Measurements from ENCODE around the gene PRM2.

DNA sequence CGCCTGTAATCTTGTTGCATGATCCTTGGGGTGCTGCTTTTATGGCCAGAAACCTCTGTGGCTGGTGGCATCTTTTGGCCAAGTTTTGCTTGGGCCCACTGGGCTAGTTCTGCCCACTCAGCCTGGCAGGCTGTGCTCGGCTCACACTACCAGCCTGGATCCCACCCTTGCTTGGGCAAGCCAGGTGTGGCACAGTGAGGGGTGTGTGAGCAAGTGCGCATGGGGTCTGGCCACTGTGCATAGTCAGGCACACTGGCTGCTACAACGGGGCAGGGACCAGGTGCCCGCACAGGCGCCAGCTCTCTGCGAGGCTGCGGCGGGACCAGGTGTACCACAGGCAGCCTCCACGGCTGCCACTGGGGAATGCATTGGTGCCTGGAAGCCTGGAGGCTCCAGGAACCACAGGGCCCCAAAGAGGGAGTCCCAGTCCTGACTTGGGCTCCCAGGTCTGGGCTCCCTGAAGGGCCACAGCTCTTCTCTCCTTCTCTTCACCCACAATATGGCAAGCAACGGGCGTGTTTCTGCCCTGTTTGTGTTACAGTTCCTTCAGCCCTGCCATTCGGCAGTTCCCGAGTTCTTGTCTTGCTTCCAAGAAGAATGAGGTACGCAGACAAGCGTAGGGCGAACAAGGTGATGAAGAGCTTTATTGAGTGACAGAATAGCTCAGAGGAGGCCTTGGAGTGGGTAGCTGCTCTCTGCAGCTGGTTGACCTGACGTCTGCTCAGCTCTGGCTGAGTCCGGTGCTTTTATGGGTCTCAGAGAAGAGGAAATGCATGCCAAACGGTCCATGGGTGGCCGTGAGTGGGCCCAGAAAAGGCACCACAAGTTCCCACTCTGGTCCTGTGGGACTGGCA is 31.6 kb upstream of the PRM2 start:
- TF ChIP-seq, protein P1, sequence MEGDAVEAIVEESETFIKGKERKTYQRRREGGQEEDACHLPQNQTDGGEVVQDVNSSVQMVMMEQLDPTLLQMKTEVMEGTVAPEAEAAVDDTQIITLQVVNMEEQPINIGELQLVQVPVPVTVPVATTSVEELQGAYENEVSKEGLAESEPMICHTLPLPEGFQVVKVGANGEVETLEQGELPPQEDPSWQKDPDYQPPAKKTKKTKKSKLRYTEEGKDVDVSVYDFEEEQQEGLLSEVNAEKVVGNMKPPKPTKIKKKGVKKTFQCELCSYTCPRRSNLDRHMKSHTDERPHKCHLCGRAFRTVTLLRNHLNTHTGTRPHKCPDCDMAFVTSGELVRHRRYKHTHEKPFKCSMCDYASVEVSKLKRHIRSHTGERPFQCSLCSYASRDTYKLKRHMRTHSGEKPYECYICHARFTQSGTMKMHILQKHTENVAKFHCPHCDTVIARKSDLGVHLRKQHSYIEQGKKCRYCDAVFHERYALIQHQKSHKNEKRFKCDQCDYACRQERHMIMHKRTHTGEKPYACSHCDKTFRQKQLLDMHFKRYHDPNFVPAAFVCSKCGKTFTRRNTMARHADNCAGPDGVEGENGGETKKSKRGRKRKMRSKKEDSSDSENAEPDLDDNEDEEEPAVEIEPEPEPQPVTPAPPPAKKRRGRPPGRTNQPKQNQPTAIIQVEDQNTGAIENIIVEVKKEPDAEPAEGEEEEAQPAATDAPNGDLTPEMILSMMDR (IDR thresholded peaks at IDR 0.05; ENCODE audit: extremely low read depth in 1 of 2, insufficient read depth in 1 of 2, low read depth in 1 of 2, low read length in 2 of 2), result no peak
- TF ChIP-seq POLR2AphosphoS5 (IDR thresholded peaks at IDR 0.05; ENCODE audit: insufficient read depth, low read depth, low read length) (no peak), POLR2A (IDR thresholded peaks at IDR 0.05; ENCODE audit: low read depth, low read length) (no peak), EZH2 (IDR thresholded peaks at IDR 0.05; ENCODE audit: borderline replicate concordance, low read depth, low read length, severe bottlenecking) (no peak), MAX (IDR thresholded peaks at IDR 0.05; ENCODE audit: insufficient read depth, insufficient read length) (no peak), MYC (IDR thresholded peaks at IDR 0.05; ENCODE audit: low read depth, low read length) (no peak), FOS (IDR thresholded peaks at IDR 0.05; ENCODE audit: borderline replicate concordance, insufficient read depth, low read length) (no peak)

Data from endothelial cell of umbilical vein (primary cell).